Smooth muscle cell (in vitro differentiated cells): ENCODE measurements around the gene ANKRD66. TPM values are rescaled to one million over a fixed set of nuclear protein-coding genes. Genes with fewer than 3 reads are reported as not detected.
"Not testable (repeated sequence)": the region's sequence is repeated elsewhere in the genome, so short reads cannot be mapped to it uniquely, and the experiment has no call there.

Experiments
- DNase-seq: peaks from one replicate; lab custom pipeline; 2025; ENCODE audit not compliant: unreplicated experiment; lab: John Stamatoyannopoulos, UW
- H2AFZ ChIP-seq: fragments of 200-600 bp; sonication (generic); 2 replicates; pipeline ENCODE4 v1.6.0; 2016; ENCODE audit warnings: antibody characterized with exemption, low read depth, mild to moderate bottlenecking
- H3F3A ChIP-seq: fragments of 200-600 bp; sonication (generic); 2 replicates; pipeline ENCODE4 v1.6.0; 2017; ENCODE audit warnings: antibody characterized with exemption, low read depth
- H3K27ac ChIP-seq: fragments of 200-600 bp; sonication (generic); 2 replicates; pipeline ENCODE4 v1.5.1; 2016; ENCODE audit warnings: low read depth, mild to moderate bottlenecking
- H3K27me3 ChIP-seq: fragments of 200-600 bp; sonication (generic); 2 replicates; pipeline ENCODE4 v1.6.1; 2016; ENCODE audit warnings: low read depth, mild to moderate bottlenecking
- H3K36me3 ChIP-seq: fragments of 200-600 bp; sonication (generic); 2 replicates; pipeline ENCODE4 v1.5.1; 2016; ENCODE audit warnings: low read depth
- H3K4me1 ChIP-seq: fragments of 200-600 bp; sonication (generic); 2 replicates; pipeline ENCODE4 v1.5.1; 2016; ENCODE audit warnings: low read depth
- H3K4me2 ChIP-seq: fragments of 200-600 bp; sonication (generic); 2 replicates; pipeline ENCODE4 v1.6.0; 2016; ENCODE audit warnings: mild to moderate bottlenecking
- H3K4me3 ChIP-seq: fragments of 200-600 bp; sonication (generic); 2 replicates; pipeline ENCODE4 v1.5.1; 2016; ENCODE audit warnings: mild to moderate bottlenecking
- H3K79me2 ChIP-seq: fragments of 200-600 bp; sonication (generic); 2 replicates; pipeline ENCODE4 v1.6.0; 2016; ENCODE audit warnings: low read depth, mild to moderate bottlenecking
- H3K9ac ChIP-seq: fragments of 200-600 bp; sonication (generic); 2 replicates; pipeline ENCODE4 v1.6.0; 2016; ENCODE audit warnings: low read depth
- H3K9me3 ChIP-seq: fragments of 200-600 bp; sonication (generic); replicated peaks from 2 replicates; pipeline ENCODE4 v1.5.1; 2016; ENCODE audit warnings: low read depth
- H4K20me1 ChIP-seq: fragments of 200-600 bp; sonication (generic); 2 replicates; pipeline ENCODE4 v1.6.0; 2016; ENCODE audit warnings: low read depth
- CTCF ChIP-seq: fragments of 200-600 bp; sonication (generic); IDR thresholded peaks from 2 replicates; pipeline ENCODE4 v1.5.1; 2017; ENCODE audit warnings: borderline replicate concordance, mild to moderate bottlenecking, antibody characterized with exemption; ENCODE audit not compliant: insufficient read depth, poor library complexity, severe bottlenecking
- WGBS: methylation state at CpG from one replicate; pipeline ENCODE4 v1.1.7; 2016; ENCODE audit warnings: low lambda C conversion rate; 5-methylcytosine and 5-hydroxymethylcytosine counted together
- polyA plus RNA-seq: library from polyadenylated mRNA; unstranded; fragments of >200 nt; fragmentation: Nextera tagmentation; extraction: Ambion mirVana; gene quantifications from 2 replicates; pipeline ENCODE4 v1.2.1, GENCODE V29; 2016
- total RNA-seq: library from RNA; depleted of rRNA; stranded (reverse); fragments of >200 nt; gene quantifications from 2 replicates; pipeline ENCODE4 v1.2.3, GENCODE V29; 2014

The ANKRD66 gene
- total and polyA plus RNA-seq, 2 experiments from 2014 or later: not detected

GRCh38 chr6:46763466-46763865, 16.7 kb downstream of the ANKRD66 start:
- Histone ChIP-seq H3K27me3 (peaks cover 8% of the 10 kb centered on the region), H3K4me1 (no peaks in the 10 kb centered on the region), H3K79me2 (no peaks in the 10 kb centered on the region), H3K36me3 (no peaks in the 10 kb centered on the region), H3F3A (no peaks in the 10 kb centered on the region), H3K9ac (no peak overlapping the region), H3K27ac (no peak overlapping the region), H4K20me1 (no peaks in the 10 kb centered on the region), H3K4me3 (no peak overlapping the region), H3K9me3 (no peaks in the 10 kb centered on the region), H2AFZ (no peak overlapping the region), H3K4me2 (no peak overlapping the region)
- no peak for TF ChIP-seq CTCF
- WGBS: 94% methylated on average over 2 of the region's 2 CpGs
- DNase-seq: no peak

- H3K9me3 ChIP-seq, H3K4me2 ChIP-seq, H3K27ac ChIP-seq, H2AFZ ChIP-seq, H3K36me3 ChIP-seq, H3K79me2 ChIP-seq, H3K4me1 ChIP-seq, H3K9ac ChIP-seq, DNase-seq, H3K4me3 ChIP-seq, H3K27me3 ChIP-seq, H3F3A ChIP-seq, H4K20me1 ChIP-seq: not testable (repeated sequence)
- 96% methylated on average over 10 of the region's 10 CpGs for WGBS
Measured at GRCh38 chr6:46764280-46764679, 17.5 kb downstream of the ANKRD66 start.

GRCh38 chr6:46764961-46765360, 18.2 kb downstream of the ANKRD66 start:
- Histone ChIP-seq H3F3A (no peaks in the 10 kb centered on the region), H3K79me2 (no peaks in the 10 kb centered on the region), H3K9ac (no peak overlapping the region), H3K9me3 (no peaks in the 10 kb centered on the region), H4K20me1 (no peaks in the 10 kb centered on the region), H3K36me3 (no peaks in the 10 kb centered on the region), H3K4me1 (no peaks in the 10 kb centered on the region), H3K4me2 (no peak overlapping the region), H3K27ac (no peak overlapping the region), H2AFZ (no peak overlapping the region), H3K27me3 (peaks cover 3% of the 10 kb centered on the region), H3K4me3 (no peak overlapping the region)
- TF ChIP-seq CTCF: no peak
- WGBS: 92% methylated on average over 5 of the region's 5 CpGs
- DNase-seq: no peak

DNA sequence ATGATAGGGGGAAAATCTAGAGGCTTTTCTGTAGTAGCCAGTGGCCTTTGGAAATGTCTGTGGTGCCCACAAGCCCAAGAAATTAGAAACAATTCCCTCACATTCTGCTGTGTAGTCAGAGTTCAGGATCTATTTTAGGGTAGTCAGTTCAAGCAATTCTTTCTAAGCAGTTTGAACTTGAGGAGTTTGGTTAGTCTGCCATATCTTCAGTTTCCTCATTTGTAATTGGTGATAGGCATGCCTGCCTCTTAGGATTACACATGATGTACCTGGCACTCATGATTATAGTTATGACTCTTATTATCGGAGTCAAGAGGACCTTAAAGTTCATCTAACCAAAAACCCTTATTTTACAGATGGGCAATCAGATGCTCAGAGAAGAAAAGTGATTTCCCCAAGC, 25.3 kb downstream of the ANKRD66 start:
- no peak overlapping the region for H2AFZ ChIP-seq
- H3K27me3 ChIP-seq: no peaks in the 10 kb centered on the region
- H3K79me2 ChIP-seq: no peaks in the 10 kb centered on the region
- no peak overlapping the region for H3K27ac ChIP-seq
- H3K4me3 ChIP-seq: no peak overlapping the region
- no peak for TF ChIP-seq CTCF
- no peaks in the 10 kb centered on the region for H3K4me1 ChIP-seq
- H3F3A ChIP-seq: no peaks in the 10 kb centered on the region
- no peak overlapping the region for H3K4me2 ChIP-seq
- no peaks in the 10 kb centered on the region for H3K9me3 ChIP-seq
- H3K36me3 ChIP-seq: no peaks in the 10 kb centered on the region
- H4K20me1 ChIP-seq: no peaks in the 10 kb centered on the region
- WGBS: 96% methylated on average over 1 of the region's 1 CpG
- no peak for DNase-seq
- no peak overlapping the region for H3K9ac ChIP-seq
